Mucosa of stomach (tissue), 1 donor: ENCODE results near the gene GALM.
"Not testable (repeated sequence)": the region's sequence is repeated elsewhere in the genome, so short reads cannot be mapped to it uniquely, and the experiment has no call there.

Experiments
- H3K27me3 ChIP-seq: one replicate; pipeline ENCODE4 v1.7.0; 2013; ENCODE audit warnings: mild to moderate bottlenecking, low read length; ENCODE audit not compliant: control insufficient read depth, insufficient read depth
- H3K36me3 ChIP-seq: one replicate; pipeline ENCODE4 v1.7.0; 2013; ENCODE audit warnings: low read length; ENCODE audit not compliant: control insufficient read depth, insufficient read depth
- H3K4me1 ChIP-seq: one replicate; pipeline ENCODE4 v1.7.0; 2013; ENCODE audit warnings: mild to moderate bottlenecking, low read length; ENCODE audit not compliant: control insufficient read depth, insufficient read depth
- H3K4me3 ChIP-seq: one replicate; pipeline ENCODE4 v1.7.0; 2013; ENCODE audit warnings: low read length
- H3K9ac ChIP-seq: one replicate; pipeline ENCODE4 v1.7.0; 2013; ENCODE audit warnings: mild to moderate bottlenecking, low read length, moderate library complexity
- H3K9me3 ChIP-seq: one replicate; pipeline ENCODE4 v1.7.0; 2013; ENCODE audit warnings: mild to moderate bottlenecking, low read length, moderate library complexity; ENCODE audit not compliant: control insufficient read depth
- donor health status: Pancreatic carcinoma.

The GALM gene

DNA sequence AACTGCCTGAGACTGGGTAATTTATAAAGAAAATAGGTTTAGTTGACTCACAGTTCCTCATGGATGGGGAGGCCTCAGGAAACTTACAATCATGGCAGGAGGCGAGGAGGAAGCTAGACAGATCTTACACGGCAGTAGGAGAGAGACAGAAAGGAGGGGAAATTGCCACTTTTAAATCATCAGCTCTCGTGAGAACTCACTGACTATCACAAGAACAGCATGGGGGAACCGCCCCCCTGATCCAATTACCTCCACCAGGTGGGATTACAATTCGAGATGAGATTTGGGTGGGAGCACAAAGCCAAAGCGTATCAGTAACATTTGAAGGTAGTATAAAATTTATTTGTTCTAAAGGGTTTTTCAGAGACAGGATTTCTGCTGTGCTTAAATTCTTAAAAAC, 5.4 kb downstream of the GALM start:
- Histone ChIP-seq H3K9me3 (no peaks in the 10 kb centered on the region), H3K4me3 (no peak overlapping the region), H3K9ac (no peak overlapping the region)

GRCh38 chr2:38671946-38672345, 6.0 kb downstream of the GALM start:
- Histone ChIP-seq H3K36me3 (no peaks in the 10 kb centered on the region), H3K27me3 (no peaks in the 10 kb centered on the region), H3K9ac (no peak overlapping the region)

More for the DNA sequence above, 5.4 kb downstream of the GALM start:
- Histone ChIP-seq H3K36me3 (no peaks in the 10 kb centered on the region), H3K4me1 (peaks cover 7% of the 10 kb centered on the region), H3K27me3 (no peaks in the 10 kb centered on the region)

GRCh38 chr2:38672445-38673391, 6.8 kb downstream of the GALM start:
- Histone ChIP-seq H3K4me1 (peaks cover 6% of the 10 kb centered on the region), H3K9me3 (no peaks in the 10 kb centered on the region)

More at GRCh38 chr2:38671946-38672345, 6.0 kb downstream of the GALM start:
- no peaks in the 10 kb centered on the region for H3K9me3 ChIP-seq
- peaks cover 3% of the 10 kb centered on the region for H3K4me1 ChIP-seq
- no peak overlapping the region for H3K4me3 ChIP-seq

GRCh38 chr2:38676681-38677080, 10.8 kb downstream of the GALM start:
- H3K4me1 ChIP-seq = peaks cover 7% of the 10 kb centered on the region
- no peaks in the 10 kb centered on the region for H3K27me3 ChIP-seq
- no peak overlapping the region for H3K4me3 ChIP-seq
- H3K36me3 ChIP-seq = no peaks in the 10 kb centered on the region
- no peaks in the 10 kb centered on the region for H3K9me3 ChIP-seq
- H3K9ac ChIP-seq = no peak overlapping the region

More at GRCh38 chr2:38672445-38673391, 6.8 kb downstream of the GALM start:
- no peaks in the 10 kb centered on the region for H3K36me3 ChIP-seq
- no peak overlapping the region for H3K9ac ChIP-seq
- H3K4me3 ChIP-seq = no peak overlapping the region
- no peaks in the 10 kb centered on the region for H3K27me3 ChIP-seq

DNA sequence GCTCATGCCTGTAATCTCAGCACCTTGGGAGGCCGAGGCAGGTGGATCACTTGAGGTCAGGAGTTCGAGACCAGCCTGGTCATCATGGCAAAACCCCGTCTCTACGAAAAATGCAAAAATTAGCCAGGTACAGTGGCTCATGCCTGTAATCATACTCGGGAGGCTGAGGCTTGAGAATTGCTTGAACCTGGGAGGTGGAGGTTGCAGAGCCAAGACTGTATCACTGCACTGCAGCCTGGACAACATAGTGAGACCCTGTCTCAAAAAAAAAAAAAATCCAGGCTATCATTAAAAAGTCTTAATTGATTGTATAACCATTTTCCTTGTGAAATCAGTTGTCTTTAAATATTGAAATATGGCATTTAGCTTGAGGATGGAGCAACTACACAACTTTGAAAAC, 15.0 kb downstream of the GALM start:
- not testable (repeated sequence) for H3K9ac ChIP-seq, H3K36me3 ChIP-seq

DNA sequence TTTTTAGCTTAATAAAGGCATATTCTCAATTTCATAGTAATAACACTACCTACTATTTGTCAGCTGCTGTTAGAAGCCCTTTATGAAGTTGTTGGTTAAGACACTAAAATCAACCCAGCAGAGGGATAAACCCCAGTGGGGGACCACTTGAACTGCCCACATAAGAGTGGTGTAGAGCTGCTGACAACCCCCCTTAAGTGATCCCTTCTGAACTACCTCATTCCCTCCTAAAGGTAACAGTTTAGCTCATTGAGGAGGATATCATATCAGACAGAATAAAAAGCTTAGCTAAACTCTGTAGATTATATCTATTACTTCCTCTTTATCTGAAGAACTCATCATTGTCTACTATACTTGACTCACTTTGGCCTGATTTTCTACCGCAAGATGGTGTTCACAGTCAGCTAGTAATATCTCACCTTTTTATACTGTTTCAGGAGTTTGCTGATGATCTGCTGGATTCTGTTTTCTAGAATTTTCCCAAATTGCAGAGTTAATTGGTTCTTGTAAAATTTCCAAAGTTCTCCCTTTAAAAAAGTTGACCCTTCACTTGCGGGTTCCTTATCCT, 16.2 kb downstream of the GALM start:
- Histone ChIP-seq H3K9ac (no peak overlapping the region), H3K4me1 (peaks cover 10% of the 10 kb centered on the region), H3K9me3 (no peaks in the 10 kb centered on the region), H3K4me3 (no peak overlapping the region), H3K36me3 (no peaks in the 10 kb centered on the region), H3K27me3 (no peaks in the 10 kb centered on the region)

More for the DNA sequence above, 15.0 kb downstream of the GALM start:
- not testable (repeated sequence) for H3K9me3 ChIP-seq, H3K27me3 ChIP-seq, H3K4me3 ChIP-seq, H3K4me1 ChIP-seq

DNA sequence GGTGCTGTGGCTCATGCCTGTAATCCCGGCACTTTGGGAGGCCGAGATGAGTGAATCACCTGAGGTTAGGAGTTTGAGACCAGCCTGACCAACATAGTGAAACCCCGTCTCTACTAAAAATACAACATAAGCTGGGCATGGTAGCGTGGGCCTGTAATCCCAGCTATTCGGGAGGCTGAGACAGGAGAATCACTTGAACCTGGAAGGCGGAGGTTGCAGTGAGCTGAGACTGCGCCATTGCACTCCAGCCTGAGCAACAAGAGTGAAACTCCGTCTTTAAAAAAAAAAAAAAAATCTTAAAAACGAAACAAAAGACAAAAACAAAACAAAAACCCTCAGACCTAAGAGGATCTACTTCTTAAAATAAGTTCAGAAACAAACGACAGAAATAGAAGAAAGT, 16.7 kb downstream of the GALM start:
- not testable (repeated sequence) for H3K27me3 ChIP-seq, H3K36me3 ChIP-seq, H3K4me1 ChIP-seq, H3K4me3 ChIP-seq, H3K9me3 ChIP-seq, H3K9ac ChIP-seq

- Histone ChIP-seq H3K4me3 (no peak overlapping the region), H3K36me3 (no peaks in the 10 kb centered on the region), H3K27me3 (no peaks in the 10 kb centered on the region), H3K9ac (no peak overlapping the region), H3K4me1 (peaks cover 3% of the 10 kb centered on the region), H3K9me3 (no peaks in the 10 kb centered on the region)
These were observed 17.9 kb downstream of the GALM start for GRCh38 chr2:38683766-38684165.

- Histone ChIP-seq H3K36me3 (no peaks in the 10 kb centered on the region), H3K4me3 (no peak overlapping the region), H3K9ac (no peak overlapping the region), H3K4me1 (peaks cover 8% of the 10 kb centered on the region), H3K9me3 (no peaks in the 10 kb centered on the region), H3K27me3 (no peaks in the 10 kb centered on the region)
These were observed 19.3 kb downstream of the GALM start for GRCh38 chr2:38685116-38685735.

- Histone ChIP-seq H3K9ac (no peak overlapping the region), H3K4me3 (no peak overlapping the region), H3K4me1 (peaks cover 36% of the 10 kb centered on the region), H3K9me3 (no peaks in the 10 kb centered on the region), H3K36me3 (no peaks in the 10 kb centered on the region), H3K27me3 (no peaks in the 10 kb centered on the region)
These were observed 24.8 kb downstream of the GALM start for GRCh38 chr2:38690499-38691420.

GRCh38 chr2:38691994-38692393, 26.1 kb downstream of the GALM start:
- Histone ChIP-seq H3K4me3 (no peak overlapping the region), H3K27me3 (no peaks in the 10 kb centered on the region), H3K9me3 (no peaks in the 10 kb centered on the region), H3K9ac (no peak overlapping the region), H3K36me3 (no peaks in the 10 kb centered on the region), H3K4me1 (peaks cover 36% of the 10 kb centered on the region)
